HG03558 (cell line): ENCODE measurements around the gene MLXIPL.
"Not testable (repeated sequence)": the region's sequence is repeated elsewhere in the genome, so short reads cannot be mapped to it uniquely, and the experiment has no call there.

ENCODE experiments used
- ATAC-seq: cut with Tn5 transposase; IDR thresholded peaks from one replicate; pipeline ENCODE4 v1.9.1; 2021; ENCODE audit warnings: moderate number of reproducible peaks; ENCODE audit not compliant: unreplicated experiment; ENCODE audit errors: extremely low read depth

Gene MLXIPL

GRCh38 chr7:73557108-73557396, 67.3 kb downstream of the MLXIPL start:
- peak; percentile 61 for ATAC-seq

- no peak for ATAC-seq
Observed at GRCh38 chr7:73556208-73557107, 67.9 kb downstream of the MLXIPL start.

- ATAC-seq: no peak
Observed at GRCh38 chr7:73555411-73555982, 68.8 kb downstream of the MLXIPL start.

- ATAC-seq: not testable (repeated sequence)
Observed at GRCh38 chr7:73550093-73550492, 74.2 kb downstream of the MLXIPL start.

GRCh38 chr7:73549176-73549575, 75.1 kb downstream of the MLXIPL start:
- no peak for ATAC-seq

GRCh38 chr7:73547841-73548240, 76.5 kb downstream of the MLXIPL start:
- no peak for ATAC-seq

GRCh38 chr7:73544678-73545077, 79.6 kb downstream of the MLXIPL start:
- no peak for ATAC-seq
